ENCODE measurements around the gene ZNF695. TPM values are rescaled to one million over a fixed set of nuclear protein-coding genes. Genes with fewer than 3 reads are reported as not detected.

ZNF695 gene
- total RNA-seq (2011; cell fraction: chromatin; rRNA removed; ENCODE audit: low replicate concordance): 15.9 and 40.0 TPM in 2 replicates
- total RNA-seq (2011; cell fraction: nucleolus; rRNA removed): 8.9 and 10.5 TPM in 2 replicates
- total RNA-seq (2011; cell fraction: nucleoplasm; rRNA removed): 16.4 and 22.7 TPM in 2 replicates
- 10.9 and 11.5 TPM in 2 replicates for total RNA-seq (2014; rRNA removed)
- 15.2 and 15.7 TPM in 2 replicates for total RNA-seq (2014; rRNA removed; fragmentation: Illumina TruSeq; extraction: Trizol)
- 10.2 and 10.6 TPM in 2 replicates for total RNA-seq (2015; rRNA removed; fragmentation: Illumina TruSeq; extraction: Trizol)
- total RNA-seq (2021): 10.9 and 13.7 TPM in 2 replicates
- 8.7 and 9.0 TPM in 2 replicates for polyA plus RNA-seq (2011; rRNA removed)
- polyA plus RNA-seq (2011; cell fraction: cytosol; rRNA removed): 3.3 and 9.2 TPM in 2 replicates
- polyA plus RNA-seq (2011; cell fraction: nucleus; rRNA removed): 7.5 and 9.3 TPM in 2 replicates
- 9.8 and 9.9 TPM in 2 replicates for polyA plus RNA-seq (2012)
- polyA plus RNA-seq (2014; fragmentation: Illumina TruSeq; extraction: Trizol): 11.1 and 12.1 TPM in 2 replicates
- polyA plus RNA-seq (2014; fragmentation: Nextera tagmentation; extraction: Ambion mirVana): 1 to 10 TPM; 8.7 to 8.8 TPM
- 6.4 and 11.1 TPM in 2 replicates for polyA plus RNA-seq (2014; rRNA removed)
- polyA minus RNA-seq (2011; rRNA and poly(A)+ RNA removed): 12.7 and 15.3 TPM in 2 replicates
- polyA minus RNA-seq (2011; cell fraction: cytosol; rRNA and poly(A)+ RNA removed): 3.7 and 5.2 TPM in 2 replicates
- polyA minus RNA-seq (2011; cell fraction: nucleus; rRNA and poly(A)+ RNA removed): 4.8 and 11.7 TPM in 2 replicates
- percentile 64 among the genes with signal in this experiment for Bru-seq, nascent RNA
- BruChase-seq, experiment 1, labeled RNA remaining after a 2-hour chase: percentile 70 among the genes with signal in this experiment
- percentile 71 among the genes with signal in this experiment for BruChase-seq, experiment 2, labeled RNA remaining after a 6-hour chase
- long read RNA-seq, experiment 1, partial matches to known transcripts: 12 of 19 reads
- long read RNA-seq, experiment 1, other reads (novel, unspliced or antisense): 1 of 19 reads
- long read RNA-seq, experiment 2, partial matches to known transcripts: 3 of 5 reads
- long read RNA-seq, experiment 2, other reads (novel, unspliced or antisense): 2 of 5 reads
- long read RNA-seq, experiment 3, partial matches to known transcripts: 2 of 2 reads
- long read RNA-seq, experiment 3, other reads (novel, unspliced or antisense): 0 of 2 reads

DNA sequence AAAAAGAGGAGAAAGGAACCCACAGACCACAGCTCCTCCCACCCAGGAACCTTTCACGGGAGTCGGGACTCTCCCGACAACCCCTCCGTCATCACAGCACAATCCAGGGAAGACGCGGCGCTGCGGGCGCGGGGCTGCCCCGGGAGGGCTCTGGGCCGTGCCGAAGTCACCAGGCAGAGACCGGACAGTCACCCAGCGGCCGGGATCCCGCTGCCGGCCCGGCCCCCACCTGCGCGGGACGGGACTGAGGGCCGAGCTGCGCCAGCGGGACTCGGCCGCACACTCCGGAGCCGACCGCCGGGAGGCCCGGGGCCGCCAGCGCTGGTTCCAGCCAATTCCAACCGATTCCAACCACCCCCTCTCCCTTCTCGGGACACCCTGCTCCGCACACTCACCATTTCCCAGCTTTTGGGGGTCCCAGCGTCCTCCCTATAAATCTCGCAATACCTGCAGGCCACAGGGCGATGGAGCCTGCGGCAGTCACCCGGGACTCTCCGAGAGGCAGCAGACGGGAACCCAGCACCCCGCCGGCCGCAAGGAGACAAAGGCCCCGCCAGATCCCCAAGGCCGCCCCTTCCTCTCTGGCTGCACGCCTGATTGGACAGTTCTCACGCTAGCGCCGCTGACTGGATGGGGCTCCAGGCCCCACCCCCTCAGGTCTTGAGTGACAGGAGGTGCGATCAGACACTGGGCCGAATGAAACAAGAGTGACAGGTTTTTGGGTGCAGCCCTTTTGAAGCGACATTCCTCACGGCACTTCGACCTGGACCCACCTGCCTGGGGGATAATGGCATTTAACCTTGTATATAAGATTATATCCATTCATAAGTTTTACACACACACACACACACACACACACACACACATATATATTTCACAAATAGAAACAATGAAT, at the start of gene ZNF695:
ZNF695 (minus strand) TSS at position 547 of the 895 bp plus-strand sequence; CDS start at position 398, 149 bp downstream.
- WGBS (ENCODE audit: insufficient coverage, low coverage, missing lambda C conversion rate): 8% methylated on average over 49 of the region's 58 CpGs
- in situ Hi-C loops (cut with MboI) (no loop called here), intact Hi-C loops (cut with micrococcal nuclease) (loop anchor here (1.0 kb wide), 1 partner anchor 71 kb away; the partner anchor contains the start of gene ZNF670)
- FAIRE-seq: peak; percentile 92
- peak; percentile 100 for ATAC-seq
- H3K4me3 ChIP-seq: peak within 1 kb of the TSS; percentile 92
- H3K4me1 ChIP-seq (replicated peaks in 1 of 2; ENCODE audit: control insufficient read depth in 2 of 2, insufficient read depth in 2 of 2, low read length in 2 of 2): peaks cover 6 to 8% of the 10 kb centered on the region in 2 experiments; a peak in 2 of 5 replicates
- peaks cover 48% of the 10 kb centered on the region for H3K79me2 ChIP-seq (ENCODE audit: control insufficient read depth, insufficient read depth, low read length)
- ChIA-PET POLR2A (interaction anchor here (0.6 kb wide), 3 partner anchors 77 to 1896 kb away, joined by 3 read pairs; no protein-coding TSS in a partner anchor), CTCF (ENCODE audit: low intra/inter-chr PET ratio) (no interaction called here)
- peak within 1 kb of the TSS; percentile 93 for H2AFZ ChIP-seq (ENCODE audit: low read depth, low read length)
- H3K36me3 ChIP-seq (ENCODE audit: control insufficient read depth, insufficient read depth, low read length): peaks cover 14% of the 10 kb centered on the region; the same call in 2 of the 3 replicates
- H3K4me2 ChIP-seq (ENCODE audit: insufficient read depth, low read length): peak within 1 kb of the TSS; percentile 87
- TSS peak; percentile 79 for BruUV-seq (replicated peaks)
- H3K9ac ChIP-seq (ENCODE audit: insufficient read depth in 1 of 2, low read depth in 2 of 2, low read length in 2 of 2): peak within 1 kb of the TSS; percentile 81 to 96
- no peaks in the 10 kb centered on the region for H4K20me1 ChIP-seq (replicated peaks; ENCODE audit: control insufficient read depth, insufficient read depth, low read length)
- peak within 1 kb of the TSS; percentile 76 for H3K27ac ChIP-seq (ENCODE audit: extremely low read depth, low read depth, low read length)
- H3K9me3 ChIP-seq (replicated peaks; ENCODE audit: control insufficient read depth, insufficient read depth, low read depth, low read length): peaks cover 4% of the 10 kb centered on the region
- no peaks in the 10 kb centered on the region for H3K27me3 ChIP-seq (ENCODE audit: control insufficient read depth in 2 of 2, insufficient read depth in 2 of 2, low read length in 2 of 2)
- DNase-seq (ENCODE audit: extremely low read depth in 1 of 4, low spot score in 3 of 4): peak; percentile 97 to 98 (median 97)
- H3K9me1 ChIP-seq (ENCODE audit: control insufficient read depth, insufficient read depth, low read length): no peaks in the 10 kb centered on the region
- no peak for TF ChIP-seq NFRKB (IDR thresholded peaks at IDR 0.05; ENCODE audit: low read depth)
- TF ChIP-seq, protein P1, sequence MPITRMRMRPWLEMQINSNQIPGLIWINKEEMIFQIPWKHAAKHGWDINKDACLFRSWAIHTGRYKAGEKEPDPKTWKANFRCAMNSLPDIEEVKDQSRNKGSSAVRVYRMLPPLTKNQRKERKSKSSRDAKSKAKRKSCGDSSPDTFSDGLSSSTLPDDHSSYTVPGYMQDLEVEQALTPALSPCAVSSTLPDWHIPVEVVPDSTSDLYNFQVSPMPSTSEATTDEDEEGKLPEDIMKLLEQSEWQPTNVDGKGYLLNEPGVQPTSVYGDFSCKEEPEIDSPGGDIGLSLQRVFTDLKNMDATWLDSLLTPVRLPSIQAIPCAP (CRISPR knock-in tag; IDR thresholded peaks at IDR 0.05; ENCODE audit: borderline replicate concordance): no peak
- TF ChIP-seq EZH2 (IDR thresholded peaks at IDR 0.05; ENCODE audit: borderline replicate concordance, low read depth, low read length): no peak
- no peak for TF ChIP-seq ZKSCAN3 (CRISPR knock-in tag; IDR thresholded peaks at IDR 0.05)
- TF ChIP-seq DNMT1 (IDR thresholded peaks at IDR 0.05): no peak
- TF ChIP-seq TCF7 (IDR thresholded peaks at IDR 0.05; ENCODE audit: borderline replicate concordance): no peak
- no peak for TF ChIP-seq GTF2A2 (tag; IDR thresholded peaks at IDR 0.05)
- TF ChIP-seq PML (IDR thresholded peaks at IDR 0.05; ENCODE audit: low read length): no peak
- no peak for TF ChIP-seq CEBPB (tag; IDR thresholded peaks at IDR 0.05)
- 0 out of 2 replicates have a peak, but pooled peaks have one; percentile 31 for TF ChIP-seq FOXM1 (IDR thresholded peaks at IDR 0.05; ENCODE audit: low read depth)
- TF ChIP-seq FOXM1 (CRISPR knock-in tag; IDR thresholded peaks at IDR 0.05; ENCODE audit: low read depth): no peak
- TF ChIP-seq, protein P2, sequence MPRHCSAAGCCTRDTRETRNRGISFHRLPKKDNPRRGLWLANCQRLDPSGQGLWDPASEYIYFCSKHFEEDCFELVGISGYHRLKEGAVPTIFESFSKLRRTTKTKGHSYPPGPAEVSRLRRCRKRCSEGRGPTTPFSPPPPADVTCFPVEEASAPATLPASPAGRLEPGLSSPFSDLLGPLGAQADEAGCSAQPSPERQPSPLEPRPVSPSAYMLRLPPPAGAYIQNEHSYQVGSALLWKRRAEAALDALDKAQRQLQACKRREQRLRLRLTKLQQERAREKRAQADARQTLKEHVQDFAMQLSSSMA (CRISPR knock-in tag; IDR thresholded peaks at IDR 0.05): no peak
- TF ChIP-seq, protein P3, sequence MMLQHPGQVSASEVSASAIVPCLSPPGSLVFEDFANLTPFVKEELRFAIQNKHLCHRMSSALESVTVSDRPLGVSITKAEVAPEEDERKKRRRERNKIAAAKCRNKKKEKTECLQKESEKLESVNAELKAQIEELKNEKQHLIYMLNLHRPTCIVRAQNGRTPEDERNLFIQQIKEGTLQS (IDR thresholded peaks at IDR 0.05): no peak
- TF ChIP-seq, protein P3 (CRISPR knock-in tag; conservative IDR thresholded peaks at IDR 0.05): no peak

All from K562 (cell line).